K562 (cell line): ENCODE measurements around the gene SQOR. TPM values are rescaled to one million over a fixed set of nuclear protein-coding genes. Genes with fewer than 3 reads are reported as not detected.

Experiments
- ATAC-seq: fragments of 200-7000 bp; cut with Tn5 transposase; 3 replicates; pipeline ENCODE4 v1.9.1; 2020; ENCODE audit warnings: moderate library complexity
- BruUV-seq: library from RNA; stranded (reverse); fragments of 400-500 nt; replicated peaks from 2 replicates; lab custom pipeline; 2021; lab: Mats Ljungman, UMichigan
- CTCF ChIA-PET: fragments of 300-600 bp; formaldehyde crosslinking; extraction: SDS; loops from one replicate; lab custom pipeline; 2021; ENCODE audit warnings: low intra/inter-chr PET ratio; lab: Yijun Ruan, JAX
- POLR2A ChIA-PET: fragments of 300-600, 350-650 bp; sonication (Branson Sonifier 250); formaldehyde crosslinking; extraction: SDS; loops from one replicate; lab custom pipeline; 2021; ENCODE audit warnings: antibody characterized with exemption, inconsistent platforms; lab: Yijun Ruan, JAX
- DNase-seq, 4 experiments: peaks; one replicate each; pipeline versions ENCODE4 v3.0.0 to v3.0.0-alpha.2; 2011 to 2018; ENCODE audit warnings: low spot score in 3 of 4, mixed read lengths in 3 of 4; ENCODE audit errors: extremely low read depth in 1 of 4
- FAIRE-seq: peaks from 2 replicates; lab custom pipeline; 2011; peaks lifted over from hg19 to GRCh38; lab: Jason Lieb, UNC
- H2AFZ ChIP-seq: 2 replicates; pipeline ENCODE4 v1.6.0; 2011; ENCODE audit warnings: low read depth, low read length, control low read depth, inconsistent platforms
- H3K27ac ChIP-seq: fragments of 200-600 bp; 3 replicates; pipeline ENCODE4 v1.8.0; 2011; ENCODE audit warnings: low read depth, mild to moderate bottlenecking, control low read depth, inconsistent platforms, low read length, moderate library complexity, mixed read lengths; ENCODE audit errors: extremely low read depth
- H3K27me3 ChIP-seq, 2 experiments: fragments of 300-600 bp in 1 of 2; 2 replicates in 1 of 2; 3 replicates in 1 of 2; pipeline versions ENCODE4 v1.6.0 to v1.8.0; 2011; ENCODE audit warnings: inconsistent platforms in 2 of 2, low read length in 2 of 2, mild to moderate bottlenecking in 1 of 2, mixed read lengths in 1 of 2, moderate library complexity in 1 of 2; ENCODE audit not compliant: control insufficient read depth in 2 of 2, insufficient read depth in 2 of 2
- H3K36me3 ChIP-seq: fragments of 300-600 bp; 3 replicates; pipeline ENCODE4 v1.8.0; 2011; ENCODE audit warnings: mild to moderate bottlenecking, low read length, inconsistent platforms; ENCODE audit not compliant: control insufficient read depth, insufficient read depth
- H3K4me1 ChIP-seq, 2 experiments: fragments of 200-600 bp in 1 of 2; replicated peaks in 1 of 2; 2 replicates in 1 of 2; 3 replicates in 1 of 2; pipeline versions ENCODE4 v1.5.1 to v1.8.0; 2011; ENCODE audit warnings: inconsistent platforms in 2 of 2, low read length in 2 of 2, mild to moderate bottlenecking in 1 of 2, mixed read lengths in 1 of 2, moderate library complexity in 1 of 2; ENCODE audit not compliant: control insufficient read depth in 2 of 2, insufficient read depth in 2 of 2
- H3K4me2 ChIP-seq: 2 replicates; pipeline ENCODE4 v1.6.1; 2011; ENCODE audit warnings: low read length, control low read depth, inconsistent platforms, mixed read lengths; ENCODE audit not compliant: insufficient read depth
- H3K4me3 ChIP-seq: fragments of 200-600 bp; sonication (generic), shearing (Covaris generic); 2 replicates; pipeline ENCODE4 v1.5.1; 2016; ENCODE audit warnings: control low read depth, inconsistent platforms
- H3K79me2 ChIP-seq: fragments of 200-600 bp; 3 replicates; pipeline ENCODE4 v1.8.0; 2011; ENCODE audit warnings: low read length, inconsistent platforms; ENCODE audit not compliant: control insufficient read depth, insufficient read depth
- H3K9ac ChIP-seq, 2 experiments: 2 replicates each; pipeline versions ENCODE4 v1.6.0 to v1.6.1; 2011; ENCODE audit warnings: low read depth in 2 of 2, low read length in 2 of 2, control low read depth in 1 of 2, inconsistent platforms in 1 of 2, mild to moderate bottlenecking in 1 of 2, mixed read lengths in 1 of 2; ENCODE audit not compliant: insufficient read depth in 1 of 2
- H3K9me1 ChIP-seq: one replicate; pipeline ENCODE4 v1.6.0; 2011; ENCODE audit warnings: inconsistent platforms, mild to moderate bottlenecking, low read length, moderate library complexity; ENCODE audit not compliant: control insufficient read depth, insufficient read depth
- H3K9me3 ChIP-seq: replicated peaks from 2 replicates; pipeline ENCODE4 v1.5.1; 2011; ENCODE audit warnings: low read depth, low read length, inconsistent platforms; ENCODE audit not compliant: control insufficient read depth, insufficient read depth
- H4K20me1 ChIP-seq: replicated peaks from 2 replicates; pipeline ENCODE4 v1.6.1; 2011; ENCODE audit warnings: low read length, inconsistent platforms, mixed read lengths; ENCODE audit not compliant: control insufficient read depth, insufficient read depth
- MED1 ChIP-seq: sonication (generic); formaldehyde crosslinking; IDR thresholded peaks from 2 replicates; pipeline ENCODE4 v1.8.1; 2023; ENCODE audit warnings: missing genetic modification reagents, borderline replicate concordance
- RBM25 ChIP-seq: fragments of 200-400 bp; formaldehyde crosslinking; IDR thresholded peaks from 2 replicates; pipeline ENCODE4 v1.6.1; 2018; ENCODE audit warnings: low read length, low read depth, moderate library complexity; ENCODE audit not compliant: severe bottlenecking
- WGBS: fragments of 100-300 bp; shearing (Covaris generic); methylation state at CpG from one replicate; pipeline ENCODE4 v1.1.6; 2016; ENCODE audit warnings: low coverage, mixed read lengths; ENCODE audit not compliant: insufficient coverage; ENCODE audit errors: missing lambda C conversion rate; 5-methylcytosine and 5-hydroxymethylcytosine counted together
- in situ Hi-C: fragments of 300-500 bp; cut with MboI; formaldehyde crosslinking; loops from 4 replicates; pipeline ENCODE4 v1.15.0; 2018; ENCODE audit warnings: inconsistent platforms, mixed read lengths
- intact Hi-C: fragments of 100-400 bp; cut with micrococcal nuclease; formaldehyde crosslinking; loops from 2 replicates; pipeline ENCODE4 v1.14.2; 2022
- polyA plus RNA-seq, 8 experiments: library from polyadenylated mRNA; depleted of rRNA in 4 of 8; stranded (reverse) in 5 of 8; unstranded in 3 of 8; fragments of >200 nt; fragmentation: Nextera tagmentation in 2 of 8; fragmentation: Illumina TruSeq in 1 of 8; extraction: Ambion mirVana in 2 of 8; extraction: Trizol in 1 of 8; gene quantifications; 2 replicates each; pipeline versions ENCODE4 v1.2.1 to v1.2.3, GENCODE V29; 2011 to 2014; ENCODE audit warnings: inconsistent platforms in 1 of 8, missing spikeins in 1 of 8
- total RNA-seq, 7 experiments: library from RNA; depleted of rRNA in 6 of 7; stranded (reverse); fragments of >200 nt in 6 of 7; fragmentation: Illumina TruSeq in 2 of 7; extraction: Trizol in 2 of 7; gene quantifications; 2 replicates each; pipeline versions ENCODE4 v1.2.1 to v1.2.3, GENCODE V29; 2011 to 2021; ENCODE audit warnings: low replicate concordance in 1 of 7
- TF ChIP-seq, protein P1 (sequence below): fragments of 450-650 bp; formaldehyde crosslinking; IDR thresholded peaks from 2 replicates; pipeline ENCODE4 v1.4.0; 2020; ENCODE audit warnings: mild to moderate bottlenecking, mixed read lengths

Gene SQOR
- total and polyA plus RNA-seq, 9 of the 15 experiments (the other 6 are each of a cell fraction or from before 2014, with no cell fraction given) = 0.32 to 1.6 (median 1.1) TPM

DNA sequence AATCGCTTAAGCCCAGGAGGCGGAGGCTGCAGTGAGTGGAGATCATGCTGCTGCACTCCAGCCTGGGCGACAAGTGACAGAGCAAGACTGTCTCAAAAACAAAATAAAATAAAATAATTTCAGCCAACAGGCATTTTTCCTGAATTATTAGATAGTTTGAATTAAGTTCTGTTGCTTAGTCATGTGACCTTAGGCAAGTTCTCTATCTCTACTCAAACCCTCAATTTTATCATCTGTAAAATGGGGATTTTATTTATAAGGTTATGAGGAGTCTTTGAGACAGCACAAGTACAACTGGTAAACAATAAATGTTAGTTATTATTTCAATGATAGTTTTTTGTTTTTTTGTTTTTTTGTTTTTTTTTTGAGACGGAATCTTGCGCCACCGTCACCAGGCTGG, 13.0 kb downstream of the SQOR start:
- POLR2A ChIA-PET = no interaction called here

More for the DNA sequence above, 13.0 kb downstream of the SQOR start:
- H3K27me3 ChIP-seq = peaks cover 3 to 7% of the 10 kb centered on the region in 2 experiments; a peak in 2 of 5 replicates
- FAIRE-seq (no peak), DNase-seq (no peak), ATAC-seq (no peak)
- H3K4me3 ChIP-seq = no peak overlapping the region
- TF ChIP-seq, protein P1, sequence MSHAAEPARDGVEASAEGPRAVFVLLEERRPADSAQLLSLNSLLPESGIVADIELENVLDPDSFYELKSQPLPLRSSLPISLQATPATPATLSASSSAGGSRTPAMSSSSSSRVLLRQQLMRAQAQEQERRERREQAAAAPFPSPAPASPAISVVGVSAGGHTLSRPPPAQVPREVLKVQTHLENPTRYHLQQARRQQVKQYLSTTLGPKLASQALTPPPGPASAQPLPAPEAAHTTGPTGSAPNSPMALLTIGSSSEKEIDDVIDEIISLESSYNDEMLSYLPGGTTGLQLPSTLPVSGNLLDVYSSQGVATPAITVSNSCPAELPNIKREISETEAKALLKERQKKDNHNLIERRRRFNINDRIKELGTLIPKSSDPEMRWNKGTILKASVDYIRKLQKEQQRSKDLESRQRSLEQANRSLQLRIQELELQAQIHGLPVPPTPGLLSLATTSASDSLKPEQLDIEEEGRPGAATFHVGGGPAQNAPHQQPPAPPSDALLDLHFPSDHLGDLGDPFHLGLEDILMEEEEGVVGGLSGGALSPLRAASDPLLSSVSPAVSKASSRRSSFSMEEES (CRISPR knock-in tag) = peak; percentile 63
- TF ChIP-seq RBM25 (peak; percentile 59), MED1 (CRISPR knock-in tag) (no peak)
- H2AFZ ChIP-seq = no peak overlapping the region
- no peak overlapping the region for H3K9ac ChIP-seq
- intact Hi-C loops (no loop called here), in situ Hi-C loops (no loop called here)
- H3K27ac ChIP-seq = no peak overlapping the region
- H3K9me3 ChIP-seq = no peaks in the 10 kb centered on the region
- H3K36me3 ChIP-seq = no peaks in the 10 kb centered on the region
- no peaks in the 10 kb centered on the region; a peak in 2 of 5 replicates for H3K4me1 ChIP-seq
- H3K9me1 ChIP-seq = no peaks in the 10 kb centered on the region
- BruUV-seq = no TSS peak
- no peaks in the 10 kb centered on the region for H4K20me1 ChIP-seq
- CTCF ChIA-PET = no interaction called here
- H3K4me2 ChIP-seq = no peak overlapping the region
- 63% methylated on average over 6 of the region's 6 CpGs for WGBS
- no peaks in the 10 kb centered on the region for H3K79me2 ChIP-seq
